ENCODE results near the gene PAFAH1B2.
A peak's percentile ranks its signal among the peaks of the same experiment; 100 is the strongest.
"Not testable (repeated sequence)": the region's sequence is repeated elsewhere in the genome, so short reads cannot be mapped to it uniquely, and the experiment has no call there.

Gene PAFAH1B2

GRCh38 chr11:117205211-117205818, 61.2 kb downstream of the PAFAH1B2 start:
- no peak for TF ChIP-seq POLR2A (IDR thresholded peaks at IDR 0.05; ENCODE audit: low read depth, low read length)
- no peak for FAIRE-seq
- DNase-seq (ENCODE audit: insufficient read length, low spot score), result no peak

DNA sequence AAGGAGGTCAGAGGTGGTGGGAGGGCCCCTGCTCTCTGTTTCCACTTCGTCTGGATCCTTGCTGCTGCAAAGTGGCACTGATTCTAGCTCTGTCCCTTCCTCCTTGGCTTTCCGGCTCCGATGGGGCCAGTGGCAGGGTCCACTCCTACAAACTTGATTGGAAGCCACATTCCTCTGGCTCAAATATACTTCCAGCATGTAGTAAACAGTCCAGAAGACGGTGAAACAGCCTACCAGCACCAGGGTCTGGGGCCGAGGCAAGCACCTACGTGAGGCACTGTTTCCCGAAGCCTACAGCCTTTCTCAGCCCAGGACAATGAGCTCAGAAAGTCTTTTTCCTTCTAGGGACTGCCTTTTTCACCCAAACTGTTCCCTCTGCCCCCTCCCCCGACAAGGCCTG, 62.0 kb downstream of the PAFAH1B2 start:
- FAIRE-seq; DNase-seq (ENCODE audit: insufficient read length, low spot score): not testable (repeated sequence)

- FAIRE-seq, result peak; percentile 88
- not testable (repeated sequence) for DNase-seq (ENCODE audit: insufficient read length, low spot score)
Observed at GRCh38 chr11:117206859-117207258, 62.8 kb downstream of the PAFAH1B2 start.

GRCh38 chr11:117207481-117207880, 63.4 kb downstream of the PAFAH1B2 start:
- not testable (repeated sequence) for FAIRE-seq; DNase-seq (ENCODE audit: insufficient read length, low spot score)

- not testable (repeated sequence) for FAIRE-seq
Observed at GRCh38 chr11:117208710-117209109, 64.6 kb downstream of the PAFAH1B2 start.

DNA sequence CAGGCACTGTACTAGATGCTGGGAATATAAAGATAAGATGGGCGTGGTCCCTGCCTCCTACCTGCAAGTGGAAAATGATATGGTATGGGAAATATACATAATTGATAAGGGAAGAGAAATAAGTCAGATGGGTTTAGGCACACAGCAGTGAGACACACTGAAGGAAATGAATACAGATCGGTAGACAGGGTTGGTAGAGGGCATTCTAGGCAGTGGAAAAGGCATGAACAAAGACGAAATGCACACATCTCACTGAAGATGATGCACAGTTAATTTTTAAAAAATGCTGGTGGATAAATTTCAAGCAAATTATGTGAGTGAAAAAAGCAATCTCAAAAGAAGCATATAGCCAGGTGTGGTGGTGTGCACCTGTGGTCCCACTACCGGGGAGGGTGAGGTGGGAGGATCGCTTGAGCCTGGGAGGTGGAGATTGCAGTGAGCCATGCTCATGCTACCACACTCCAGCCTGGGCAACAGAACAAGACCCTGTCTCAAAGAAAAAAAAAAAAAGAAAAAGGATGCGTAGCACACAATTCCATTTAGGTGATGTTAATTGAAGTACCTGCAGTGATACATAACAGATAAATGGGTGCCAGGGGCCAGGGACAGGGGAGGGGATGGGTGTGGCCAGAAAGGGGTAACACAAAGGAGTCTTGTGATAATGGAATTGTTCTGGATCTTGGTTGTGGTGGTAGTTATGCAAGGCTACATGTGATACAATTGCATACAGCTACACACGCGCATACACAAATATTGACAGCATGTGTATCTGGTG, 65.5 kb downstream of the PAFAH1B2 start:
- not testable (repeated sequence) for FAIRE-seq

More at GRCh38 chr11:117208710-117209109, 64.6 kb downstream of the PAFAH1B2 start:
- DNase-seq (ENCODE audit: insufficient read length, low spot score), result not testable (repeated sequence)

GRCh38 chr11:117210620-117211019, 66.5 kb downstream of the PAFAH1B2 start:
- FAIRE-seq (no peak), DNase-seq (ENCODE audit: insufficient read length, low spot score) (no peak)
- TF ChIP-seq POLR2A (IDR thresholded peaks at IDR 0.05; ENCODE audit: low read depth, low read length), result no peak

More for the DNA sequence above, 65.5 kb downstream of the PAFAH1B2 start:
- DNase-seq (ENCODE audit: insufficient read length, low spot score), result not testable (repeated sequence)

DNA sequence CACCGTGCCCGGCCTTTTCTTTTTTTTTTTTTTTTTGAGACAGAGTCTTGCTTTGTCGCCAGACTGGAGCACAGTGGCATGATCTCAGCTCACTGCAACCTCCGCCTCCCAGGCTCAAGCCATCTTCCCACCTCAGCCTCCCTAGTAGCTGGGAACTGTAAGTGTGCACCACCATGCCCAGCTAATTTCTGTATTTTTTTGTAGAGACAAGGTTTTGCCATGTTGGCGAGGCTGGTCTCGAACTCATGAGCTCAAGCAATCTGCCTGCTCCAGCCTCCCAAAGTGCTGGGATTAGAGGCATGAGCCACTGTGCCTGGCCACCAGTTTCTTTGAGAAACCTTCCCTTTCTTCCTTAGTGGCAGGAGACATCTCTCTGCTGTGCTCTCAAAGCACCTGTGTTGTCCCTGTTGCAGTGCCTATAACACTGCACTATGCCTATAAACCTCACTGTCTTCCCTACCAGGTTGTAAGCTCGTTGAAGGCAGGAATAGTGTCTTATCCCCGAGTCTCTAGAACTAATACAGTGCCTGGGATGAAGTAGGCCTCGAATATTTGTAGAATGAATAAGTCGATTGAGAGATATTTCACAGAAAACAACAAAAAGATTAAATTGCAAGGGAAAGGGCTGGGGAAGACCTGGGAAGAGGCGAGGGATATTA, 68.7 kb downstream of the PAFAH1B2 start:
- FAIRE-seq, result no peak
- DNase-seq (ENCODE audit: insufficient read length, low spot score), result no peak
- TF ChIP-seq POLR2A (IDR thresholded peaks at IDR 0.05; ENCODE audit: low read depth, low read length), result no peak

DNA sequence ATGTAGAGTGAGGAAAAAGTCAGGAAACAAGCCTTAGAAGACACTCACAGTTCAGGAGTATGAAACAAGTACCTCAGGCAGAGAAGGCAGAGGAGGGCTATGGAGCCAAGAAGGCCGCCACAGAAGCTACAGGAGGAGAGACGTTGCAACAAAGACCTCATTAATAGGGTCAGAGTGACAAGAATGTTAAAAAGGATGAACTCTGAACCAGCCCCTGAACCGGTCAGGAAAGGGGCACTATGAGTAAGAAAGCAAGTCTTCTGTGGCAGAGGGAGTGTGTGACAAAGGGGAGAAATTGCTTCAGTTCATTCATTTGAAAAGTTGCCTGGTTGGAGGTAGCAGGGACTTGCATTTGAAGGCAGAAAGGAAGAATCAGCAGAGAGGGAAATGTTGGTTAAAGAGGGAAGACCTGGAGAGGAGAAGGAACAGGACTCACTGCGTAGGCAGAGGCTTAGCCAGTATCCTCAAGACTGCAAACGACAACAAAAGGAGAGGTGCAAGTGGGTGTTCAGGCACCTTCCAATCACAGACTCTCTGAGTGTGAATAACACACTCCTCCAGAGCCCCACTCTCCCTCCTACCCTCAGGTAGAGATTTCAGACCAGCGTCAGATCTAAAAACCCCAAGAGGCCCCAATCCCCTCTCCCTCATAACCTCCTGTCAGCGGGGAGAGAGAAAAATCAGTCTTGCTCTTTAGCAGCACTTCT, 70.5 kb downstream of the PAFAH1B2 start:
- DNase-seq (ENCODE audit: insufficient read length, low spot score) (no peak), FAIRE-seq (no peak)
- TF ChIP-seq POLR2A (IDR thresholded peaks at IDR 0.05; ENCODE audit: low read depth, low read length), result no peak

GRCh38 chr11:117217141-117218084, 73.3 kb downstream of the PAFAH1B2 start:
- FAIRE-seq, result no peak
- DNase-seq (ENCODE audit: insufficient read length, low spot score), result no peak
- TF ChIP-seq POLR2A (IDR thresholded peaks at IDR 0.05; ENCODE audit: low read depth, low read length), result no peak

DNA sequence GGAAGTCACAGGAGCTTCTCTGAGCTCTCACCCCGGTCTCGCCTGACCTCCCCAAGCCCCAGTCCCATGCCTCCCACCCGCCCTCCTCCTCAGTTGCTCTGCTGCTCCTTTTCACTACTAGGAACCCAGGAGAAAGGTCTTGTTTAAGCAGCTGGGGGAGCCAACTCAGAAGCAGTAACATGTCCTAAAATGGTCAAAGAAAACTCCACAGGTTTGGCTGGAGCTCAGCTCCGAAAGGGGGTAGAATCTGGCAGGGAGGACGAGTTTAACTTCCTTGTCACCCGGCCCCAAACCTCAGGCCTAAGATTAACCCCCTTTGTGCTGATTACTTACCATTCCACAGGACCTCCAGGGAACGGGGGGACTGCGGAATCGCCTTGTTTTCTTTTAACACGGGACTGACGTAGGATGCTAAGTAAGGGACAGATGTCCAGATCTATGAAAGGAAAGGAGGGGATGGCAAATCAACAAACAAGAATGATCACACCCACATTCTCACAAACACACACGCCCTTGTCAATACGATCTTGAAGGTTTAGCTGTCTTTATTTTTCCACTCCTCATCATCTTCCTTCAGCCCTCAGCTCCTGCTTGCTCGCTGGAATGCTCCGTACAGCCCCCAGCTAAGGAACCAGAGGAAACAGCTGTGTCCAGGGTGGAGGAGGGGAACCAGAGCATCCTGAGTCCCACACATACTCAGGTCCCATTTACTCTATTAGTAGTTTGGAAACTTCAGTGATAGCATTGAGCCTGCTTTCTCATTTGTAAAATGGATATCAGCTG, 74.2 kb downstream of the PAFAH1B2 start:
- FAIRE-seq (no peak), DNase-seq (ENCODE audit: insufficient read length, low spot score) (no peak)
- TF ChIP-seq POLR2A (IDR thresholded peaks at IDR 0.05; ENCODE audit: low read depth, low read length), result no peak

DNA sequence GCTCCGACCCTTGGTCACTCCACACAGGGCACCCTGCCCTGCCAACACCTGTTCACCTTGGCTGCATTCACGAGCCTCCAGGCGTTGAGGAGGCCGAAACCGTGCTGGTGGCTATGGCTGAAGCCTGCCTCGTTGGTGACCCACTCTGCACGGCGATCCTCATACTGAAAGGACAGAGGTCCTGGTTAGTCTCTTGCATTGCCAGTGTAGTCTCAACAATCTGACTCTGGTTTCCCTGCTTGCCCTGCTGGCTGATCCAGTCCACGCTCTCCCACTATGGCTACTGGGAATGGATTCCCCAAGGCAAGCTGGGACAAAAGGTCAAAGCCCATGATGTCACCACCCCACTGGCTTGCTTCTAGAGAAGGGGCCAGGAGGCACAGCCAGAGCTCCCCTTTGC, 74.9 kb downstream of the PAFAH1B2 start:
- DNase-seq (ENCODE audit: insufficient read length, low spot score) (no peak), FAIRE-seq (no peak)
- no peak for TF ChIP-seq POLR2A (IDR thresholded peaks at IDR 0.05; ENCODE audit: low read depth, low read length)

- no peak for DNase-seq (ENCODE audit: insufficient read length, low spot score)
- TF ChIP-seq POLR2A (IDR thresholded peaks at IDR 0.05; ENCODE audit: low read depth, low read length), result no peak
- no peak for FAIRE-seq
Observed at GRCh38 chr11:117219455-117219854, 75.4 kb downstream of the PAFAH1B2 start.
